Measurements from ENCODE around the gene PTPRN2. TPM values are rescaled to one million over a fixed set of nuclear protein-coding genes. Genes with fewer than 3 reads are reported as not detected.
"Not testable (repeated sequence)": the region's sequence is repeated elsewhere in the genome, so short reads cannot be mapped to it uniquely, and the experiment has no call there.

Gene PTPRN2
- total RNA-seq, 1 donor from 2014 or later: 2.4 TPM

DNA sequence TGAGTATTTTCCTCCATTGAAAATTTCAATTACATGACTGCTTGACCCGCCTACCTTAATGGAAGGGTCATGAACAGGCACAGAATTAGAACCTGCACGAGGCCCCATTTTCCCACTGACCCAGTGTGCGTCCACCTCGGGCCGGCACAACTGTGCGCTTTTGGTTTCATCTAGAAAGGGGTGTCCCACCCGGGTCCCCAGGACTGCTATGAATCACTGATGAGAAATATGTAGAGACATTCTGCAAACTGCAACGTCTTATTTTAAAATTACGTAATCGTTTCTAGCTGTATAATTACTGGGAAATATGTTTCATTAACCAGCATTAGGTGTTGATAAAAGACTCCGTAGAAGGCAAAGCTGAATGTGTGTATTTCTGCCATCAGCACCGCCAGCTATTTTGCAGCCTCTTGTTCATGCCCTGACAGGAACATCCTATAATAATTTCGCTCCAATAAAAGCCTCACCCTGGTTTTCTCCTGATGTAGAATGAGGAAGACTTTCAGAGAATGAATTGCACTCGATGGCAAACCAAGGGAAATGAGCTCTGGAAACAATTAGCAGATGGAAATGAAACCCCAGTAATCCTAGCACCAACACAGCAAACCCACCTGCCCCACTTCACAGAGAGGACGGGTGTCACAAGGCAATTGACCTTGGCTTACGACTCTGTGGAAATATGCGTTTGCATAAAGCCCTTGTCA lies 688.7 kb downstream of the PTPRN2 start:
- Histone ChIP-seq H3K4me3 (ENCODE audit: low read depth, low read length) (no peak overlapping the region), H3K36me3 (ENCODE audit: control insufficient read depth, insufficient read depth, low read length) (no peaks in the 10 kb centered on the region), H3K27me3 (ENCODE audit: control insufficient read depth, insufficient read depth, low read length) (no peaks in the 10 kb centered on the region)
- no peak for DNase-seq (ENCODE audit: low read depth)
- TF ChIP-seq CTCF (IDR thresholded peaks at IDR 0.05; ENCODE audit: insufficient read depth, low read length, poor library complexity, severe bottlenecking): no peak

GRCh38 chr7:157898261-157898660 lies 689.4 kb downstream of the PTPRN2 start:
- no peaks in the 10 kb centered on the region for H3K27me3 ChIP-seq (ENCODE audit: control insufficient read depth, insufficient read depth, low read length)
- TF ChIP-seq CTCF (IDR thresholded peaks at IDR 0.05; ENCODE audit: insufficient read depth, low read length, poor library complexity, severe bottlenecking): no peak
- no peak for DNase-seq (ENCODE audit: low read depth)
- no peak overlapping the region for H3K4me3 ChIP-seq (ENCODE audit: low read depth, low read length)
- no peaks in the 10 kb centered on the region for H3K36me3 ChIP-seq (ENCODE audit: control insufficient read depth, insufficient read depth, low read length)

DNA sequence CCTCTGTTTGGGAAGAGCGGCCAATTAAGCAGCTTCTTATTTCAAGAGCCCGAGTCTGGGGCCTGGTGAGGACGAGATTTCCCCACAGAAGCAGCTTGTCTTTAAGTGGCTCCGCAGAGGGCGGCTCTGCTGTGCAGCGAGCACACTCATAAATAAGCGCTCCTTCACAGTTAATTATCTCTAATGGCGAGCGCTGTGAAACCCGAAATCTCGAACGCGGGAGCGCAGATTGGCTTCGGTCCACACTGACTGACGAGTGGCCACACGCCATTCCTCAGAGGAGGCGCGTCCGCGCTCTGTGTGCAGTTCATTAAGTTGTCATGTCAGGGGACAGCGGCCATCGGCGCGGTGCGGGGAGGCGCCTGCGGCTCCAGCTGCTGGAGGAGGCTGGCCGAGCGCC lies 689.9 kb downstream of the PTPRN2 start:
- H3K36me3 ChIP-seq (ENCODE audit: control insufficient read depth, insufficient read depth, low read length): no peaks in the 10 kb centered on the region
- TF ChIP-seq CTCF (IDR thresholded peaks at IDR 0.05; ENCODE audit: insufficient read depth, low read length, poor library complexity, severe bottlenecking): no peak
- DNase-seq (ENCODE audit: low read depth): no peak
- no peak overlapping the region for H3K4me3 ChIP-seq (ENCODE audit: low read depth, low read length)
- no peaks in the 10 kb centered on the region for H3K27me3 ChIP-seq (ENCODE audit: control insufficient read depth, insufficient read depth, low read length)

DNA sequence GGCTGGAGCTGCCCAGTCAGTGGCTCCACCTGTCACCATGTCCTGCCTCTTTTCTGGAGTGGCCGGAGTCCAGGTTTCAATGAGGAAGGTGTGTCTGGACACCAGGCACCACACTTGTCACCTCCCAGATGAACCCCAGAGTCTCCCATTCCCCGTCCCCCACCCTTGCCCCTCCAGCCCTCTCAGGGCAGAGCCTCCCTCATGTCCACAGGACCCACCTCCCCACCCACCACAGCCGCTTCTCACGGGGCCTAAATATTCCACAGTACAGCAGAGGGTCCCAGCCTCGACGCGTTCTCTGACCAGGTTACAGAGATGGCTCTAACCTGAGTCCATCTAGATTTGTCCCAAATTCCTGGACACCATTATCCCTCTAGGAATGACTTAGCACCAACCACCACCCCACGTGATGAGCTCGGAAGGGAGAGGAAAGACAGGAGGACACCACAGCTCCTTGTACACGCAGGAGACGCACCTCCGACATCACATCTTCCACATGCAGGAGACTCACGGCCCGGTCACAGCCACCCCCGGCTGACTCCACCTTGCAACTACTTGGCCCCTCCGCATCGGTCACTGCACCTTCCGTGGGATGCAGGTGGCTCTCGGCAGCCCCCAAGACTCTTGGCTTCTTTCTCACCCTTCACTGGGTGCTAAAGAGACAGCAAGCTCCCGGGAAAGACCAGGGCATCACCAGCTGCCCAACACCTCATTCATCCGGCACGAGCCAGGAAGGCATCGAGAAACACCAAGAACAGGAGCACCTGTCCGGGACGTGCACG lies 690.7 kb downstream of the PTPRN2 start:
- Histone ChIP-seq H3K4me3 (ENCODE audit: low read depth, low read length) (no peak overlapping the region), H3K27me3 (ENCODE audit: control insufficient read depth, insufficient read depth, low read length) (no peaks in the 10 kb centered on the region), H3K36me3 (ENCODE audit: control insufficient read depth, insufficient read depth, low read length) (no peaks in the 10 kb centered on the region)
- no peak for TF ChIP-seq CTCF (IDR thresholded peaks at IDR 0.05; ENCODE audit: insufficient read depth, low read length, poor library complexity, severe bottlenecking)
- DNase-seq (ENCODE audit: low read depth): no peak

GRCh38 chr7:157896376-157896675 lies 691.3 kb downstream of the PTPRN2 start:
- not testable (repeated sequence) for DNase-seq (ENCODE audit: low read depth); H3K27me3 ChIP-seq (ENCODE audit: control insufficient read depth, insufficient read depth, low read length); H3K36me3 ChIP-seq (ENCODE audit: control insufficient read depth, insufficient read depth, low read length); H3K4me3 ChIP-seq (ENCODE audit: low read depth, low read length)

- H3K36me3 ChIP-seq (ENCODE audit: control insufficient read depth, insufficient read depth, low read length): no peaks in the 10 kb centered on the region
- no peaks in the 10 kb centered on the region for H3K27me3 ChIP-seq (ENCODE audit: control insufficient read depth, insufficient read depth, low read length)
- no peak for DNase-seq (ENCODE audit: low read depth)
- no peak overlapping the region for H3K4me3 ChIP-seq (ENCODE audit: low read depth, low read length)
- TF ChIP-seq CTCF (IDR thresholded peaks at IDR 0.05; ENCODE audit: insufficient read depth, low read length, poor library complexity, severe bottlenecking): no peak
These were observed 691.9 kb downstream of the PTPRN2 start for GRCh38 chr7:157895520-157896375.

DNA sequence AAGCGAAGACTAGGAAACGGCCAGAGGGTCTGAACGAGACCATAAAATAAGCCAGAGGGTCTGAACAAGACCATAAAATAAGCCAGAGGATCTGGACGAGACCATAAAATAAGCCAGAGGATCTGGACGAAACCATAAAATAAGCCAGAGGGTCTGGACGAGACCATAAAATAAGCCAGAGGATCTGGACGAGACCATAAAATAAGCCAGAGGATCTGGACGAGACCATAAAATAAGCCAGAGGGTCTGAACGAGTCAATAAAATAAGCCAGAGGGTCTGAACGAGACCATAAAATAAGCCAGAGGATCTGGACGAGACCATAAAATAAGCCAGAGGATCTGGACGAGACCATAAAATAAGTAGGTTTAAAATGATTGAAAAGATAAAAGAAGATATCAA lies 692.5 kb downstream of the PTPRN2 start:
- H3K4me3 ChIP-seq (ENCODE audit: low read depth, low read length); DNase-seq (ENCODE audit: low read depth); H3K36me3 ChIP-seq (ENCODE audit: control insufficient read depth, insufficient read depth, low read length); H3K27me3 ChIP-seq (ENCODE audit: control insufficient read depth, insufficient read depth, low read length): not testable (repeated sequence)

All from kidney epithelial cell (primary cell).